ENCODE measurements around the gene PRAC2.

The PRAC2 gene

DNA sequence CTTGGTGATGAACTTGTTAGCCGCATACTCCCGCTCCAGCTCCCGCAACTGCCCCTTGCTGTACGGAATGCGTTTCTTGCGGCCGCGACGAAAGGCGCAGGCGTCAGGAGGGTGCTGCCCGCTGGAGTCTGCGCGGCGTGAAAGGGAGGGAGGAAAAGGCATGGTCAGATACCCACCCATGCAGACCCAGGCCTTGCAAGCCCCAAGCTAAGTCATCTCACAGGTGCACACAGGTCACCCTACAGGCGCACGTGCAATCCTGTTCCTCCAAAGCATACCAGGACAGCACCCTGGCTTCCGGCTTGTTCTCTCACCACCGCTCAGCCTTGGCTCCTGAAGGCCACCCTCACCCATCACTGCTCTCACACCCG lies 3.9 kb downstream of the PRAC2 start:
- Histone ChIP-seq H3K4me3 (no peak overlapping the region), H3K27ac (no peak overlapping the region)
- no peak for DNase-seq (ENCODE audit: low spot score)
- TF ChIP-seq, protein P1, sequence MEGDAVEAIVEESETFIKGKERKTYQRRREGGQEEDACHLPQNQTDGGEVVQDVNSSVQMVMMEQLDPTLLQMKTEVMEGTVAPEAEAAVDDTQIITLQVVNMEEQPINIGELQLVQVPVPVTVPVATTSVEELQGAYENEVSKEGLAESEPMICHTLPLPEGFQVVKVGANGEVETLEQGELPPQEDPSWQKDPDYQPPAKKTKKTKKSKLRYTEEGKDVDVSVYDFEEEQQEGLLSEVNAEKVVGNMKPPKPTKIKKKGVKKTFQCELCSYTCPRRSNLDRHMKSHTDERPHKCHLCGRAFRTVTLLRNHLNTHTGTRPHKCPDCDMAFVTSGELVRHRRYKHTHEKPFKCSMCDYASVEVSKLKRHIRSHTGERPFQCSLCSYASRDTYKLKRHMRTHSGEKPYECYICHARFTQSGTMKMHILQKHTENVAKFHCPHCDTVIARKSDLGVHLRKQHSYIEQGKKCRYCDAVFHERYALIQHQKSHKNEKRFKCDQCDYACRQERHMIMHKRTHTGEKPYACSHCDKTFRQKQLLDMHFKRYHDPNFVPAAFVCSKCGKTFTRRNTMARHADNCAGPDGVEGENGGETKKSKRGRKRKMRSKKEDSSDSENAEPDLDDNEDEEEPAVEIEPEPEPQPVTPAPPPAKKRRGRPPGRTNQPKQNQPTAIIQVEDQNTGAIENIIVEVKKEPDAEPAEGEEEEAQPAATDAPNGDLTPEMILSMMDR (IDR thresholded peaks at IDR 0.05) = no peak

DNA sequence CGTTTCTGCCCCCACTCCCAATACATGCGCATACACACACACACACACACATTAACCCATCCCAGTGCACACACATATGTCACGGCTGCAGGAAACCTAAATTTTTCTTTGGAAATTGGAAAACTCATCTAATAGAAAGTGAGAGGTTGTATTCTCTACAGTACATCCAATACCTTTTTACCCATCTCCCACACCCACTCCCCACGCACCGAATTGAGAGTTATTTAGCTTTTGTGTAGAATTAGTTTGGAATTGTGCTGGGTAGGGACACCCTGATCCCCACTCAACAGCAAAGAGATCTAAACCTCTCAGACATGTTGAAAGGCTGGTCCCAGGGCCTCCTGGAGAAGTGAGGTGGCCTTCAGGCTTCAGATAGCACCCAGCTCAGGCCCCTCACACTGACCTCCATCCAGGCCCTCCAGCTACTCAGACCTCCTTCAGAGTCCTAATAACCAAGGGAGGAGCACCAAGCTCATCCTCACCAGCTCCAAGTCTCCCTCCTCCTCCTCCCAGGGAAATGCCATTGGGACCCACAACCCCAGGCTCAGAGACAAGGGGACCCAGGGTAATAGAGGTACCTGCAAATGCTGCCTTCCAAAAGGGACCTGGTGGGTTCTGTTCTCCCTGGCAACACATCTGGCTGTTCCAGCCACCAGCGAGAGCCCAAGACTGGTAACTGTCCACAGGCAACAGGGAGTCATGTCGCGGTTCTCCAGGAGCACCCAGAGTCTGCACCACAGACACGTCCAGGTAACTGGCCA lies 4.6 kb downstream of the PRAC2 start:
- no peak overlapping the region for H3K27ac ChIP-seq
- TF ChIP-seq, protein P1 (IDR thresholded peaks at IDR 0.05) = no peak
- no peak overlapping the region for H3K4me3 ChIP-seq
- DNase-seq (ENCODE audit: low spot score) = no peak

DNA sequence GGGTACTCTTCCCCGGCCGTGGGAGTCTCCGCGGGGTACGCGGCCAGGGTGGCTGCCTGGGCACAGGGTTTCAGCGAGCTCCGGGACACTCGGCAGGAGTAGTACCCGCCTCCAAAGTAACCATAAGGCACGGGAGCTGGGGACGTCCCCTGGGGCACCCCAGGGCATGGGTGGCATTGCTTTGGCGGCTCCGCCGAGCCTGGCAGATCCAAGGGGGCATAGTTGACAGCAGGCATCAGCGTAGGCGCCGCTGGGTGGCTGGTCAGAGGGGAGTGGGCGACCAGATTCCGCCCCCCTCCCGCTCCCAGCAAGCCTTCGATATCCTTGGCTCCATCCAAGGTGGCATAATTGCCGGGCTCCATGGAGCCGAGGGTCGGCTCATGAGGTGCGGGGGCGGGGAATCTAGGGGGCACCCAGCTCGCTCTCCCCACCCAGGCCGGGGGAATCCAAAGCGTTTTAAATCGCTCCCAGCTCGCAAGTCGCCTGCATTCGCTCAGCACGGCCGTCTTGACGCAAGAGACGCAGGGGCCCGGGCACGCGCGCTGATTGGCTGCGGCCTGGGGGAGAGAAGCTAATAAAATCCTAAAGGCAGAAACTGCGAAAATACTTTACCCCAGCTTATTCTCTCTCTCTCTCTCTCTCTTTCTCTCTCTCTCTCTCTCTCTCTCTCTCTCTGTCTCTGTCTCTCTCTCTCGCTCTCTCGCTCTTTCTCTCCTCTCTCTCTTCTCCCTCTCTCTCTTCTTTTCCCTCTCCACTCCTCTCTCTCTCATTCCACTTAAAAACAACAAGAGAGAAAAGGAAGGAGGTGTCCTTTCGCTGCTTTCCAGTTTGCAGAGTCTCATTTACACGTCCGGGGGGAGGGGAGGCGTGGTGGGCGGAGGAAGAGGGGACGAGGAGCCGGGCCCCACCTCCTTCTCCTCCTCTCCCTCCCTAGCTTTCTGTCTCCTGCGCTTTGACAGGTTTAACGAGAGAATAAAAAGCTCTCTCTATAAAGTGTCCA lies 5.5 kb downstream of the PRAC2 start, which contains the start of gene HOXB13:
Gene HOXB13, minus strand, starts transcription at position 519 of the 1,000 bp plus-strand sequence. Its CDS starts 157 bp downstream, at position 362.
- TF ChIP-seq, protein P1 (IDR thresholded peaks at IDR 0.05) = no peak
- DNase-seq (ENCODE audit: low spot score) = no peak
- Histone ChIP-seq H3K27ac (no peak within 1 kb of the TSS), H3K4me3 (peak within 1 kb of the TSS; percentile 44)

DNA sequence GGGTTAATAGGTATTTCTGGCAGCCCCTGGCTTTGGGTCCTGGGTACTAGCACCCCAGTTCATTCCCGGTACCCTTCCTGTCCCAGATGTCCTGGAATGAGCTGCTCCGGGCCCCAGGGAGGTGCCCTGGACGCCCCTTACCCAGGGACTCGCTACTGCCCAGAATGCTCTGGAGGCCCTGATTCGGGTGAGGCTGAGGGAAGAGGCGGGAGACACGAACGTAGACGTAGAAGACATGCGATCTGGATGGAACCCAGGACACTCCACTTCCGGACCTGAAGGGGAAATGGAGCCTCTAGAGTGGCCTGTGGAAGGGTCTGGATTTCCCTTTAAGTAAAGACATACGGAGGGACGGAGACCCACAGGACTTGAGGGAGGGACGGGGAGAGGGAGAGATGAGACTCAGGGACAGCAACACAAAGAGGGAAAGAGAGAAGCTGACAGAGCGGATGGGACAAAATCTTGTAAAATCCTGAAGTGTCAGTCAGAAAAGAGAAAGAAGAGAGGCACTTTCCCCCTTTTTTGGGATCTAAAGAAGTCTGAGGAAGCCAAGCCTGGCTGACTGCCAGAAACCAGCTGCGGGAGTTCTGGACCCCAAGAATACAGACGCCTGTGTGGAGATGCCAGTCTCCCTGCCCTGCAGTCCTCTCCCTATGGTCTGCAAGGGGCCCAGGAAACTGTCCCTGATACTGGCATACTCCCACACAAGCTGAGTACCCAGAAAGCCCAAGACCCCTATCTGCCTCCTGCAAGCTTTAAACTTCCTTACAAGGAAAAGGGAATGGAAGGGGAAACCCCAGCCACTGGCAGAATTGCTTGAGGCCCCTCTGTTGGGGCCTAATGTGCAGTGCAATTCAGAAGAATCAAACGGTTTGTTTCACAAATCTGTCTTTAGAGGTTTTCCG lies 6.6 kb downstream of the PRAC2 start:
- no peak for DNase-seq (ENCODE audit: low spot score)
- TF ChIP-seq, protein P1 (IDR thresholded peaks at IDR 0.05) = no peak
- H3K27ac ChIP-seq = no peak overlapping the region
- peak overlapping the region; percentile 44 for H3K4me3 ChIP-seq

DNA sequence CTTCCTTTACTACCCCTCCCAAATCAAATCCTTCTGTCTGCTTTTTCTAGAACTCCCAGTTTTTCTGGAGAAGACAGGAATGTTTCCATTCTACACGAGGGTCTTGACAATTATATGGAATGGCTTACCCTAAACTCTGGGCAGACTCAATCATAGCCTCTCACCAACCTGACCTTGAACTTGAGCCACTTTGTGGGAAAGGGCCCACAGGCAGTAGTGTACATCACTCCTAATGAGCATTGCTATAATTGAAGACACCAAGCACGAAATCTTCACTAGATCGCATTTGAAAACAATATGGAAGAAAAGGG lies 7.2 kb downstream of the PRAC2 start:
- no peak for DNase-seq (ENCODE audit: low spot score)
- TF ChIP-seq, protein P1 (IDR thresholded peaks at IDR 0.05) = no peak
- Histone ChIP-seq H3K27ac (no peak overlapping the region), H3K4me3 (no peak overlapping the region)

GRCh38 chr17:48731355-48731754 lies 8.4 kb downstream of the PRAC2 start:
- H3K27ac ChIP-seq = no peak overlapping the region
- DNase-seq (ENCODE audit: low spot score) = no peak
- H3K4me3 ChIP-seq = no peak overlapping the region
- TF ChIP-seq, protein P1 (IDR thresholded peaks at IDR 0.05) = no peak

All from coronary artery (tissue), 2 donors.